Measurements from ENCODE around the gene CDC6.

The CDC6 gene

GRCh38 chr17:40287494-40288369 lies at the start of gene CDC6:
CDC6 (plus strand) TSS chr17:40287879; CDS start chr17:40289421, 1,542 bp downstream.
- peak; percentile 100 for DNase-seq

- DNase-seq, result no peak
These were observed 46.3 kb upstream of the CDC6 start for GRCh38 chr17:40241252-40241834.

GRCh38 chr17:40242774-40243173 lies 44.9 kb upstream of the CDC6 start:
- no peak for DNase-seq

- DNase-seq, result no peak
These were observed 43.9 kb upstream of the CDC6 start for GRCh38 chr17:40243761-40244160.

- DNase-seq, result no peak
These were observed 43.4 kb upstream of the CDC6 start for GRCh38 chr17:40244255-40244654.

GRCh38 chr17:40247926-40248495 lies 39.7 kb upstream of the CDC6 start:
- DNase-seq, result peak in 1 of 2 experiments; percentile 36

GRCh38 chr17:40248507-40248906 lies 39.2 kb upstream of the CDC6 start:
- no peak for DNase-seq

GRCh38 chr17:40251576-40251975 lies 36.1 kb upstream of the CDC6 start:
- no peak for DNase-seq

- DNase-seq, result no peak
These were observed 34.1 kb upstream of the CDC6 start for GRCh38 chr17:40253565-40253964.

- no peak for DNase-seq
These were observed 28.2 kb upstream of the CDC6 start for GRCh38 chr17:40259505-40259904.

- DNase-seq, result no peak
These were observed 27.2 kb upstream of the CDC6 start for GRCh38 chr17:40260528-40260927.

- no peak for DNase-seq
These were observed 23.1 kb upstream of the CDC6 start for GRCh38 chr17:40264458-40265185.

- no peak for DNase-seq
These were observed 22.3 kb upstream of the CDC6 start for GRCh38 chr17:40265337-40265736.

- no peak for DNase-seq
These were observed 20.8 kb upstream of the CDC6 start for GRCh38 chr17:40266882-40267281.

- no peak for DNase-seq
These were observed 19.5 kb upstream of the CDC6 start for GRCh38 chr17:40268141-40268712.

GRCh38 chr17:40278414-40278813 lies 9.3 kb upstream of the CDC6 start:
- DNase-seq, result no peak

- DNase-seq, result no peak
These were observed 8.3 kb upstream of the CDC6 start for GRCh38 chr17:40279402-40279801.

- DNase-seq, result no peak
These were observed 6.0 kb upstream of the CDC6 start for GRCh38 chr17:40281663-40282062.

GRCh38 chr17:40283662-40284061 lies 4.0 kb upstream of the CDC6 start:
- DNase-seq, result no peak

- no peak for DNase-seq
These were observed 3.5 kb upstream of the CDC6 start for GRCh38 chr17:40284085-40284713.

- no peak for DNase-seq
These were observed 1.2 kb upstream of the CDC6 start for GRCh38 chr17:40286473-40286872.

- no peak for DNase-seq
These were observed 553 bp upstream of the CDC6 start for GRCh38 chr17:40287159-40287493.

All from AML-193 (cell line).